Liver (tissue), 9 donors: Measurements from ENCODE around the gene HLCS. TPM values are rescaled to one million over a fixed set of nuclear protein-coding genes. Genes with fewer than 3 reads are reported as not detected.

Experiments used
- DNase-seq: peaks from one replicate; pipeline ENCODE4 v3.0.0-alpha.2; 2017; ENCODE audit warnings: low spot score
- H3K27ac ChIP-seq, 2 donors: one replicate each; pipeline ENCODE4 v1.7.0; 2013; ENCODE audit warnings: inconsistent platforms in 2 of 2, low read length in 2 of 2, control low read depth in 1 of 2, low read depth in 1 of 2, mild to moderate bottlenecking in 1 of 2
- H3K27me3 ChIP-seq, 4 donors: one replicate each; pipeline versions ENCODE4 v1.6.1 to v1.7.0; 2013; ENCODE audit warnings: low read length in 3 of 4, inconsistent platforms in 1 of 4, mild to moderate bottlenecking in 1 of 4, moderate library complexity in 1 of 4; ENCODE audit not compliant: control insufficient read depth in 4 of 4, insufficient read depth in 4 of 4
- H3K36me3 ChIP-seq, 4 donors: one replicate each; pipeline versions ENCODE4 v1.6.1 to v1.7.0; 2013; ENCODE audit warnings: low read length in 3 of 4, mild to moderate bottlenecking in 3 of 4, low read depth in 1 of 4, moderate library complexity in 1 of 4; ENCODE audit not compliant: control insufficient read depth in 4 of 4, insufficient read depth in 3 of 4
- H3K4me1 ChIP-seq, 4 donors: one replicate each; pipeline versions ENCODE4 v1.6.1 to v1.7.0; 2013; ENCODE audit warnings: low read length in 3 of 4, mild to moderate bottlenecking in 3 of 4, moderate library complexity in 1 of 4; ENCODE audit not compliant: control insufficient read depth in 4 of 4, insufficient read depth in 4 of 4
- H3K4me3 ChIP-seq, 3 donors: one replicate each; pipeline versions ENCODE4 v1.6.1 to v1.7.0; 2013; ENCODE audit warnings: low read length in 3 of 3, control low read depth in 1 of 3, low read depth in 1 of 3, mild to moderate bottlenecking in 1 of 3
- H3K9ac ChIP-seq, 2 donors: one replicate each; pipeline ENCODE4 v1.7.0; 2013; ENCODE audit warnings: low read length in 2 of 2, mild to moderate bottlenecking in 2 of 2, moderate library complexity in 2 of 2, control low read depth in 1 of 2, low read depth in 1 of 2
- H3K9me3 ChIP-seq, 4 donors: one replicate each; pipeline versions ENCODE4 v1.6.1 to v1.7.0; 2013; ENCODE audit warnings: low read length in 3 of 4; ENCODE audit not compliant: control insufficient read depth in 4 of 4
- EGR1 ChIP-seq, 2 donors: IDR thresholded peaks; 2 replicates each; pipeline ENCODE4 v1.6.1; 2016 to 2018; ENCODE audit warnings: antibody characterized with exemption in 2 of 2, low read depth in 2 of 2
- FOXA1 ChIP-seq: IDR thresholded peaks from 2 replicates; pipeline ENCODE4 v1.6.1; 2016; ENCODE audit warnings: antibody characterized with exemption
- GABPA ChIP-seq, 2 donors: IDR thresholded peaks in 1 of 2; conservative IDR thresholded peaks in 1 of 2; 2 replicates each; pipeline ENCODE4 v1.6.1; 2016; ENCODE audit warnings: antibody characterized with exemption in 2 of 2, mild to moderate bottlenecking in 1 of 2, moderate library complexity in 1 of 2
- HNF4A ChIP-seq, 2 donors: conservative IDR thresholded peaks; 2 replicates each; pipeline ENCODE4 v1.6.1; 2016; ENCODE audit warnings: antibody characterized with exemption in 2 of 2, mild to moderate bottlenecking in 2 of 2
- HNF4G ChIP-seq: IDR thresholded peaks from 2 replicates; pipeline ENCODE4 v1.6.1; 2016; ENCODE audit warnings: antibody characterized with exemption
- JUND ChIP-seq, 2 donors: IDR thresholded peaks; 2 replicates each; pipeline ENCODE4 v1.6.1; 2016; ENCODE audit warnings: antibody characterized with exemption in 2 of 2
- MAX ChIP-seq: IDR thresholded peaks from 2 replicates; pipeline ENCODE4 v1.6.1; 2016; ENCODE audit warnings: antibody characterized with exemption
- NR2F2 ChIP-seq: IDR thresholded peaks from 2 replicates; pipeline ENCODE4 v1.6.1; 2016; ENCODE audit warnings: antibody characterized with exemption
- RAD21 ChIP-seq, 2 donors: IDR thresholded peaks; 2 replicates each; pipeline ENCODE4 v1.6.1; 2016; ENCODE audit warnings: antibody characterized with exemption in 2 of 2, mild to moderate bottlenecking in 2 of 2
- RXRA ChIP-seq, 2 donors: IDR thresholded peaks; 2 replicates each; pipeline ENCODE4 v1.6.1; 2017 to 2018; ENCODE audit warnings: antibody characterized with exemption in 2 of 2, mild to moderate bottlenecking in 1 of 2
- SP1 ChIP-seq: IDR thresholded peaks from 2 replicates; pipeline ENCODE4 v1.6.1; 2018; ENCODE audit warnings: antibody characterized with exemption, mild to moderate bottlenecking
- TAF1 ChIP-seq: conservative IDR thresholded peaks from 2 replicates; pipeline ENCODE4 v1.6.1; 2016; ENCODE audit warnings: antibody characterized with exemption, mild to moderate bottlenecking
- YY1 ChIP-seq: IDR thresholded peaks from 2 replicates; pipeline ENCODE4 v1.6.1; 2016; ENCODE audit warnings: antibody characterized with exemption, mild to moderate bottlenecking
- WGBS: extraction: QIAGEN DNeasy Blood & Tissue Kit; methylation state at CpG from one replicate; pipeline ENCODE4 v1.1.7; 2013; 5-methylcytosine and 5-hydroxymethylcytosine counted together
- polyA plus RNA-seq, 2 donors: library from polyadenylated mRNA; stranded (reverse) in 1 of 2; unstranded in 1 of 2; fragments of 200-250 nt in 1 of 2; fragments of >200 nt in 1 of 2; fragmentation: Nextera tagmentation in 1 of 2; extraction: Ambion mirVana in 1 of 2; gene quantifications; one replicate each; pipeline versions ENCODE4 v1.2.1 to v1.2.3, GENCODE V29; 2013 to 2015
- total RNA-seq, 2 donors: library from RNA; depleted of rRNA; stranded (reverse); fragments of >200 nt; gene quantifications; one replicate each; pipeline ENCODE4 v1.2.3, GENCODE V29; 2014
- TF ChIP-seq, protein P1 (sequence below): IDR thresholded peaks from 2 replicates; pipeline ENCODE4 v1.6.1; 2016; ENCODE audit warnings: antibody characterized with exemption, mild to moderate bottlenecking
- TF ChIP-seq, protein P2 (sequence below): fragments of 150-350 bp; IDR thresholded peaks from 2 replicates; pipeline ENCODE4 v1.5.1; 2017; ENCODE audit warnings: improper control_type of control experiment, low read depth, low read length; ENCODE audit not compliant: missing input control
- TF ChIP-seq, protein P3 (sequence below): IDR thresholded peaks from 2 replicates; pipeline ENCODE4 v1.6.1; 2016; ENCODE audit warnings: antibody characterized with exemption
- donor health status: healthy.
- donor health status: healthy.
- donor health status: healthy.
- donor health status: healthy.
- donor health status: healthy.

The HLCS gene
- total and polyA plus RNA-seq, 4 donors, result 6.6 to 22.5 (median 8.3) TPM

DNA sequence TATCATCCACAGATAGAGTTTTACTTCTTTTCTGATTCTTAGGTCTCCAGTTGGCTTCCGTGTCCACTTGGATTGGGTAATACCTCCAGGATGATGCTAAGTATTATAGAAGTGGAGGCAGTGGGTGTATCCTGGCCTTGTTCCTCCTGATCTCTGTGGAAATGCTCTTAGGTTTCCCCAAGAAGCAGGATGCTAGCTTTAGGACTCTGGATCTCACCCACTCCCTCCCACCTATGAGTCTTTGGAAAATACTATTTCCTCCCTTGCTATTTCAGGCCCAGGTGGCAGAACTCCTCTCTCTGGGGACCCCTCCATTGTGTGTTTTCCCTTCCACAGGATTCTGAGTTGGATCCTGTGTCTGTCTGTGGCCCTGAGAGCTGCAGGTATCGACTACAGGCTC, 180.9 kb downstream of the HLCS start:
- no peaks in the 10 kb centered on the region for H3K9me3 ChIP-seq
- no peaks in the 10 kb centered on the region for H3K36me3 ChIP-seq
- no peak overlapping the region for H3K9ac ChIP-seq
- no peak overlapping the region for H3K27ac ChIP-seq
- H3K4me1 ChIP-seq, result no peaks in the 10 kb centered on the region
- no peak for DNase-seq
- no peak overlapping the region for H3K4me3 ChIP-seq
- H3K27me3 ChIP-seq, result no peaks in the 10 kb centered on the region
- TF ChIP-seq TAF1 (no peak), GABPA (IDR thresholded peaks at IDR 0.05 in 1 of 2, conservative IDR thresholded peaks at IDR 0.05 in 1 of 2) (no peak), FOXA1 (no peak), MAX (no peak), RXRA (IDR thresholded peaks at IDR 0.05) (no peak), RAD21 (IDR thresholded peaks at IDR 0.05) (no peak), HNF4A (conservative IDR thresholded peaks at IDR 0.05) (no peak), EGR1 (IDR thresholded peaks at IDR 0.05; ENCODE audit: low read depth in 2 of 2) (no peak), HNF4G (no peak), SP1 (no peak)
- TF ChIP-seq, protein P1, sequence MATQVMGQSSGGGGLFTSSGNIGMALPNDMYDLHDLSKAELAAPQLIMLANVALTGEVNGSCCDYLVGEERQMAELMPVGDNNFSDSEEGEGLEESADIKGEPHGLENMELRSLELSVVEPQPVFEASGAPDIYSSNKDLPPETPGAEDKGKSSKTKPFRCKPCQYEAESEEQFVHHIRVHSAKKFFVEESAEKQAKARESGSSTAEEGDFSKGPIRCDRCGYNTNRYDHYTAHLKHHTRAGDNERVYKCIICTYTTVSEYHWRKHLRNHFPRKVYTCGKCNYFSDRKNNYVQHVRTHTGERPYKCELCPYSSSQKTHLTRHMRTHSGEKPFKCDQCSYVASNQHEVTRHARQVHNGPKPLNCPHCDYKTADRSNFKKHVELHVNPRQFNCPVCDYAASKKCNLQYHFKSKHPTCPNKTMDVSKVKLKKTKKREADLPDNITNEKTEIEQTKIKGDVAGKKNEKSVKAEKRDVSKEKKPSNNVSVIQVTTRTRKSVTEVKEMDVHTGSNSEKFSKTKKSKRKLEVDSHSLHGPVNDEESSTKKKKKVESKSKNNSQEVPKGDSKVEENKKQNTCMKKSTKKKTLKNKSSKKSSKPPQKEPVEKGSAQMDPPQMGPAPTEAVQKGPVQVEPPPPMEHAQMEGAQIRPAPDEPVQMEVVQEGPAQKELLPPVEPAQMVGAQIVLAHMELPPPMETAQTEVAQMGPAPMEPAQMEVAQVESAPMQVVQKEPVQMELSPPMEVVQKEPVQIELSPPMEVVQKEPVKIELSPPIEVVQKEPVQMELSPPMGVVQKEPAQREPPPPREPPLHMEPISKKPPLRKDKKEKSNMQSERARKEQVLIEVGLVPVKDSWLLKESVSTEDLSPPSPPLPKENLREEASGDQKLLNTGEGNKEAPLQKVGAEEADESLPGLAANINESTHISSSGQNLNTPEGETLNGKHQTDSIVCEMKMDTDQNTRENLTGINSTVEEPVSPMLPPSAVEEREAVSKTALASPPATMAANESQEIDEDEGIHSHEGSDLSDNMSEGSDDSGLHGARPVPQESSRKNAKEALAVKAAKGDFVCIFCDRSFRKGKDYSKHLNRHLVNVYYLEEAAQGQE, result no peak
- TF ChIP-seq, protein P2, sequence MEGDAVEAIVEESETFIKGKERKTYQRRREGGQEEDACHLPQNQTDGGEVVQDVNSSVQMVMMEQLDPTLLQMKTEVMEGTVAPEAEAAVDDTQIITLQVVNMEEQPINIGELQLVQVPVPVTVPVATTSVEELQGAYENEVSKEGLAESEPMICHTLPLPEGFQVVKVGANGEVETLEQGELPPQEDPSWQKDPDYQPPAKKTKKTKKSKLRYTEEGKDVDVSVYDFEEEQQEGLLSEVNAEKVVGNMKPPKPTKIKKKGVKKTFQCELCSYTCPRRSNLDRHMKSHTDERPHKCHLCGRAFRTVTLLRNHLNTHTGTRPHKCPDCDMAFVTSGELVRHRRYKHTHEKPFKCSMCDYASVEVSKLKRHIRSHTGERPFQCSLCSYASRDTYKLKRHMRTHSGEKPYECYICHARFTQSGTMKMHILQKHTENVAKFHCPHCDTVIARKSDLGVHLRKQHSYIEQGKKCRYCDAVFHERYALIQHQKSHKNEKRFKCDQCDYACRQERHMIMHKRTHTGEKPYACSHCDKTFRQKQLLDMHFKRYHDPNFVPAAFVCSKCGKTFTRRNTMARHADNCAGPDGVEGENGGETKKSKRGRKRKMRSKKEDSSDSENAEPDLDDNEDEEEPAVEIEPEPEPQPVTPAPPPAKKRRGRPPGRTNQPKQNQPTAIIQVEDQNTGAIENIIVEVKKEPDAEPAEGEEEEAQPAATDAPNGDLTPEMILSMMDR, result no peak
- TF ChIP-seq, protein P3, sequence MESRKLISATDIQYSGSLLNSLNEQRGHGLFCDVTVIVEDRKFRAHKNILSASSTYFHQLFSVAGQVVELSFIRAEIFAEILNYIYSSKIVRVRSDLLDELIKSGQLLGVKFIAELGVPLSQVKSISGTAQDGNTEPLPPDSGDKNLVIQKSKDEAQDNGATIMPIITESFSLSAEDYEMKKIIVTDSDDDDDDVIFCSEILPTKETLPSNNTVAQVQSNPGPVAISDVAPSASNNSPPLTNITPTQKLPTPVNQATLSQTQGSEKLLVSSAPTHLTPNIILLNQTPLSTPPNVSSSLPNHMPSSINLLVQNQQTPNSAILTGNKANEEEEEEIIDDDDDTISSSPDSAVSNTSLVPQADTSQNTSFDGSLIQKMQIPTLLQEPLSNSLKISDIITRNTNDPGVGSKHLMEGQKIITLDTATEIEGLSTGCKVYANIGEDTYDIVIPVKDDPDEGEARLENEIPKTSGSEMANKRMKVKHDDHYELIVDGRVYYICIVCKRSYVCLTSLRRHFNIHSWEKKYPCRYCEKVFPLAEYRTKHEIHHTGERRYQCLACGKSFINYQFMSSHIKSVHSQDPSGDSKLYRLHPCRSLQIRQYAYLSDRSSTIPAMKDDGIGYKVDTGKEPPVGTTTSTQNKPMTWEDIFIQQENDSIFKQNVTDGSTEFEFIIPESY, result no peak
- WGBS, result 92% methylated on average over 2 of the region's 2 CpGs

DNA sequence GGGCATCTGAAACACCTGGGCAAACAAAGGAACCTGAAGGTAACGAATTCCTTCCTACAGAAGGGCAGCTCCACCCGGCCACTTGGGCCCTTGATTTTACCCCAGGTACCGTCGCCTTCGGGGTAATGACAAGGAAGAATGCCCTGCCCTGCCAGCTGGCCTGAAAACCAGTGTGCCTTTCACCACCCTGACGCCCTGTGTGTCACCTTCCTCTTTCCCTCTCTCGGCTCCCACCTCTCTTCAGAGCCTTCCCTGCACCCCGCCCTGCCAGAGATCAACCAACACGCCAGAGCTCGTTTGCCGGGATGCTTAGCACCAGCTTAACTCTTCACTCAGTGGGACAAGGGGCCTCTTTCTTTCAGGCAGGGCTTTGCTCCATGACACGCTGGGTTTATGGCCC, 181.5 kb downstream of the HLCS start:
- WGBS, result 92% methylated on average over 12 of the region's 12 CpGs
- no peak for TF ChIP-seq HNF4A (conservative IDR thresholded peaks at IDR 0.05)
- no peak for TF ChIP-seq JUND (IDR thresholded peaks at IDR 0.05)
- no peak for TF ChIP-seq YY1
- TF ChIP-seq TAF1, result no peak
- no peak for TF ChIP-seq HNF4G
- no peak for TF ChIP-seq GABPA (IDR thresholded peaks at IDR 0.05 in 1 of 2, conservative IDR thresholded peaks at IDR 0.05 in 1 of 2)
- TF ChIP-seq, protein P3, result no peak
- no peak for TF ChIP-seq RAD21 (IDR thresholded peaks at IDR 0.05)
- no peak for TF ChIP-seq EGR1 (IDR thresholded peaks at IDR 0.05; ENCODE audit: low read depth in 2 of 2)
- no peak for TF ChIP-seq SP1
- TF ChIP-seq RXRA (IDR thresholded peaks at IDR 0.05), result no peak
- TF ChIP-seq, protein P2, result no peak
- no peak for TF ChIP-seq NR2F2

More for the DNA sequence above, 181.5 kb downstream of the HLCS start:
- no peaks in the 10 kb centered on the region for H3K27me3 ChIP-seq
- no peak overlapping the region for H3K27ac ChIP-seq
- DNase-seq, result no peak
- H3K9me3 ChIP-seq, result no peaks in the 10 kb centered on the region
- no peaks in the 10 kb centered on the region for H3K4me1 ChIP-seq
- H3K4me3 ChIP-seq, result no peak overlapping the region
- no peaks in the 10 kb centered on the region for H3K36me3 ChIP-seq
- H3K9ac ChIP-seq, result no peak overlapping the region
